Measurements from ENCODE around the gene PAPPA. TPM values are rescaled to one million over a fixed set of nuclear protein-coding genes. Genes with fewer than 3 reads are reported as not detected.

The PAPPA gene
- total and polyA plus RNA-seq, 9 of the 15 experiments (the other 6 are each of a cell fraction or from before 2014, with no cell fraction given): 0.06 to 0.18 (median 0.11) TPM

GRCh38 chr9:116342061-116342460, 188.5 kb downstream of the PAPPA start:
- no peaks in the 10 kb centered on the region for H3K9me3 ChIP-seq (replicated peaks; ENCODE audit: control insufficient read depth, insufficient read depth, low read depth, low read length)
- no TSS peak for BruUV-seq (replicated peaks)
- H3K4me1 ChIP-seq (replicated peaks in 1 of 2; ENCODE audit: control insufficient read depth in 2 of 2, insufficient read depth in 2 of 2, low read length in 2 of 2): no peaks in the 10 kb centered on the region
- WGBS (ENCODE audit: insufficient coverage, low coverage, missing lambda C conversion rate): 28% methylated on average over 1 of the region's 1 CpG
- no peaks in the 10 kb centered on the region for H3K27me3 ChIP-seq (ENCODE audit: control insufficient read depth in 2 of 2, insufficient read depth in 2 of 2, low read length in 2 of 2)
- no peak for TF ChIP-seq MTF1 (CRISPR knock-in tag; IDR thresholded peaks at IDR 0.05; ENCODE audit: borderline replicate concordance)
- no peaks in the 10 kb centered on the region for H3K36me3 ChIP-seq (ENCODE audit: control insufficient read depth, insufficient read depth, low read length)
- no peak for FAIRE-seq
- no peak overlapping the region for H3K9ac ChIP-seq (ENCODE audit: insufficient read depth in 1 of 2, low read depth in 2 of 2, low read length in 2 of 2)
- no peaks in the 10 kb centered on the region for H4K20me1 ChIP-seq (replicated peaks; ENCODE audit: control insufficient read depth, insufficient read depth, low read length)
- no peak overlapping the region for H2AFZ ChIP-seq (ENCODE audit: low read depth, low read length)
- intact Hi-C loops (cut with micrococcal nuclease): no loop called here
- ATAC-seq: no peak
- H3K4me2 ChIP-seq (ENCODE audit: insufficient read depth, low read length): no peak overlapping the region
- no peak overlapping the region for H3K27ac ChIP-seq (ENCODE audit: extremely low read depth, low read depth, low read length)
- no peak for DNase-seq (ENCODE audit: extremely low read depth in 1 of 4, low spot score in 3 of 4)
- POLR2A ChIA-PET: interaction anchor here (1.2 kb wide), 1 partner anchor 19 kb away, joined by 4 read pairs; no protein-coding TSS in a partner anchor
- H3K9me1 ChIP-seq (ENCODE audit: control insufficient read depth, insufficient read depth, low read length): no peaks in the 10 kb centered on the region
- CTCF ChIA-PET (ENCODE audit: low intra/inter-chr PET ratio): no interaction called here
- H3K4me3 ChIP-seq: no peak overlapping the region
- no peaks in the 10 kb centered on the region for H3K79me2 ChIP-seq (ENCODE audit: control insufficient read depth, insufficient read depth, low read length)
- in situ Hi-C loops (cut with MboI): no loop called here

- no peak overlapping the region for H3K9ac ChIP-seq (ENCODE audit: insufficient read depth in 1 of 2, low read depth in 2 of 2, low read length in 2 of 2)
- no peak overlapping the region for H2AFZ ChIP-seq (ENCODE audit: low read depth, low read length)
- H3K4me1 ChIP-seq (replicated peaks in 1 of 2; ENCODE audit: control insufficient read depth in 2 of 2, insufficient read depth in 2 of 2, low read length in 2 of 2): no peaks in the 10 kb centered on the region
- no peaks in the 10 kb centered on the region for H3K9me1 ChIP-seq (ENCODE audit: control insufficient read depth, insufficient read depth, low read length)
- no peaks in the 10 kb centered on the region for H3K36me3 ChIP-seq (ENCODE audit: control insufficient read depth, insufficient read depth, low read length)
- H3K27ac ChIP-seq (ENCODE audit: extremely low read depth, low read depth, low read length): no peak overlapping the region
- no peaks in the 10 kb centered on the region for H4K20me1 ChIP-seq (replicated peaks; ENCODE audit: control insufficient read depth, insufficient read depth, low read length)
- FAIRE-seq: no peak
- intact Hi-C loops (cut with micrococcal nuclease) (no loop called here), in situ Hi-C loops (cut with MboI) (no loop called here)
- BruUV-seq (replicated peaks): no TSS peak
- no peaks in the 10 kb centered on the region for H3K27me3 ChIP-seq (ENCODE audit: control insufficient read depth in 2 of 2, insufficient read depth in 2 of 2, low read length in 2 of 2)
- no peak overlapping the region for H3K4me3 ChIP-seq
- no peaks in the 10 kb centered on the region for H3K79me2 ChIP-seq (ENCODE audit: control insufficient read depth, insufficient read depth, low read length)
- CTCF ChIA-PET (ENCODE audit: low intra/inter-chr PET ratio): no interaction called here
- no peak overlapping the region for H3K4me2 ChIP-seq (ENCODE audit: insufficient read depth, low read length)
- no peak for ATAC-seq
- POLR2A ChIA-PET: interaction anchor here (0.6 to 1.2 kb wide), 2 partner anchors 18 to 361 kb away, joined by 3 to 4 read pairs; no protein-coding TSS in a partner anchor
- TF ChIP-seq EGR1 (conservative IDR thresholded peaks at IDR 0.05) (no peak), ZNF668 (CRISPR knock-in tag; IDR thresholded peaks at IDR 0.05) (no peak), RBM39 (optimal IDR thresholded peaks at IDR 0.05; ENCODE audit: low read depth, low read length) (no peak), BRD4 (IDR thresholded peaks at IDR 0.05) (no peak), HOMEZ (CRISPR knock-in tag; IDR thresholded peaks at IDR 0.05) (no peak)
- DNase-seq (ENCODE audit: extremely low read depth in 1 of 4, low spot score in 3 of 4): no peak
- no peaks in the 10 kb centered on the region for H3K9me3 ChIP-seq (replicated peaks; ENCODE audit: control insufficient read depth, insufficient read depth, low read depth, low read length)
- 13% methylated on average over 2 of the region's 2 CpGs for WGBS (ENCODE audit: insufficient coverage, low coverage, missing lambda C conversion rate)
These were observed 189.3 kb downstream of the PAPPA start for GRCh38 chr9:116342941-116343340.
